ENCODE results near the gene IKZF5. TPM values are rescaled to one million over a fixed set of nuclear protein-coding genes. Genes with fewer than 3 reads are reported as not detected.

The IKZF5 gene
- total RNA-seq, 1 experiment from 2014 or later: 4.5 TPM

GRCh38 chr10:122984708-122985107 is 23.9 kb downstream of the IKZF5 start:
- DNase-seq (ENCODE audit: low read depth): no peak

- no peak for DNase-seq (ENCODE audit: low read depth)
Measured at GRCh38 chr10:122983898-122984297, 24.7 kb downstream of the IKZF5 start.

GRCh38 chr10:122981066-122981464 is 27.5 kb downstream of the IKZF5 start:
- peak; percentile 60 for DNase-seq (ENCODE audit: low read depth)

GRCh38 chr10:122980209-122981065 is 28.2 kb downstream of the IKZF5 start, which contains the start of gene PSTK:
TSS of gene PSTK (plus strand) at chr10:122980401. CDS start at chr10:122980480, 79 bp downstream.
- peak; percentile 90 for DNase-seq (ENCODE audit: low read depth)

GRCh38 chr10:122974543-122975064 is 34.0 kb downstream of the IKZF5 start:
- no peak for DNase-seq (ENCODE audit: low read depth)

- no peak for DNase-seq (ENCODE audit: low read depth)
Measured at GRCh38 chr10:122974023-122974422, 34.6 kb downstream of the IKZF5 start.

- no peak for DNase-seq (ENCODE audit: low read depth)
Measured at GRCh38 chr10:122968698-122969097, 39.9 kb downstream of the IKZF5 start.

GRCh38 chr10:122966879-122967278 is 41.7 kb downstream of the IKZF5 start:
- no peak for DNase-seq (ENCODE audit: low read depth)

- DNase-seq (ENCODE audit: low read depth): no peak
Measured at GRCh38 chr10:122962405-122962804, 46.2 kb downstream of the IKZF5 start.

GRCh38 chr10:122957474-122957873 is 51.1 kb downstream of the IKZF5 start:
- DNase-seq (ENCODE audit: low read depth): no peak

GRCh38 chr10:122955892-122956291 is 52.7 kb downstream of the IKZF5 start:
- DNase-seq (ENCODE audit: low read depth): no peak

- DNase-seq (ENCODE audit: low read depth): no peak
Measured at GRCh38 chr10:122954731-122955050, 53.9 kb downstream of the IKZF5 start.

GRCh38 chr10:122953902-122954730 is 54.5 kb downstream of the IKZF5 start, which contains the start of gene C10orf88:
TSS of gene C10orf88 (minus strand) at chr10:122954227. CDS start at chr10:122954178, 49 bp downstream.
- peak; percentile 98 for DNase-seq (ENCODE audit: low read depth)

- no peak for DNase-seq (ENCODE audit: low read depth)
Measured at GRCh38 chr10:122949296-122949695, 59.3 kb downstream of the IKZF5 start.

Other genes starting within 250 kb of the IKZF5 start
- gene CUZD1, start 162.9 kb downstream of the IKZF5 start, total RNA-seq (2014; rRNA removed): 2.5 and 4.8 TPM in 2 replicates
- 38.1 and 48.2 TPM in 2 replicates for gene FAM24B, start 129.2 kb downstream of the IKZF5 start, total RNA-seq (2014; rRNA removed)
- not detected in 2 replicates for gene FAM24A, start 98.2 kb downstream of the IKZF5 start, total RNA-seq (2014; rRNA removed)
- 13.4 and 16.9 TPM in 2 replicates for gene C10orf88, start 54.6 kb downstream of the IKZF5 start, total RNA-seq (2014; rRNA removed)
- gene PSTK, start 28.4 kb downstream of the IKZF5 start, total RNA-seq (2014; rRNA removed): 5.6 and 9.4 TPM in 2 replicates
- 8.4 and 9.2 TPM in 2 replicates for gene ACADSB, start 211 bp upstream of the IKZF5 start, total RNA-seq (2014; rRNA removed)
- gene HMX3, start 127.2 kb upstream of the IKZF5 start, total RNA-seq (2014; rRNA removed): not detected in 2 replicates
- gene HMX2, start 139.3 kb upstream of the IKZF5 start, total RNA-seq (2014; rRNA removed): not detected in 2 replicates
- gene BUB3, start 145.6 kb upstream of the IKZF5 start, total RNA-seq (2014; rRNA removed): 361 and 363 TPM in 2 replicates